Measurements from ENCODE around the gene IFTAP. TPM values are rescaled to one million over a fixed set of nuclear protein-coding genes. Genes with fewer than 3 reads are reported as not detected.

Gene IFTAP
- total and polyA plus RNA-seq, 10 of the 15 experiments (the other 5 are each of a cell fraction or from before 2014, with no cell fraction given): 0.32 to 1.0 (median 0.63) TPM; not detected in 2

GRCh38 chr11:36557991-36558390, 36.3 kb upstream of the IFTAP start:
- Histone ChIP-seq H2AFZ (ENCODE audit: control insufficient read depth, low read depth, low read length) (no peak overlapping the region), H3K27ac (ENCODE audit: control insufficient read depth, insufficient read depth) (no peak overlapping the region), H4K20me1 (ENCODE audit: control insufficient read depth, insufficient read depth) (no peaks in the 10 kb centered on the region), H3K27me3 (replicated peaks in 1 of 2; ENCODE audit: control insufficient read depth in 2 of 2, insufficient read depth in 2 of 2, low read length in 1 of 2) (no peaks in the 10 kb centered on the region), H3K9ac (ENCODE audit: control insufficient read depth, insufficient read depth, low read length) (no peak overlapping the region), H3K36me3 (ENCODE audit: control insufficient read depth in 2 of 2, insufficient read depth in 2 of 2, low read length in 1 of 2) (no peaks in the 10 kb centered on the region), H3K4me2 (ENCODE audit: control insufficient read depth, insufficient read depth) (no peak overlapping the region), H3K79me2 (ENCODE audit: control insufficient read depth, insufficient read depth, low read length) (no peaks in the 10 kb centered on the region), H3K4me1 (ENCODE audit: control insufficient read depth, insufficient read depth, low read length) (no peaks in the 10 kb centered on the region), H3K4me3 (peak overlapping the region; percentile 29; the same call in 1 of the 2 replicates), H3K9me3 (replicated peaks; ENCODE audit: control insufficient read depth, insufficient read depth, low read length) (no peaks in the 10 kb centered on the region; the same call in 2 of the 3 replicates)
- in situ Hi-C loops (cut with MboI): no loop called here
- TF ChIP-seq, protein P1, sequence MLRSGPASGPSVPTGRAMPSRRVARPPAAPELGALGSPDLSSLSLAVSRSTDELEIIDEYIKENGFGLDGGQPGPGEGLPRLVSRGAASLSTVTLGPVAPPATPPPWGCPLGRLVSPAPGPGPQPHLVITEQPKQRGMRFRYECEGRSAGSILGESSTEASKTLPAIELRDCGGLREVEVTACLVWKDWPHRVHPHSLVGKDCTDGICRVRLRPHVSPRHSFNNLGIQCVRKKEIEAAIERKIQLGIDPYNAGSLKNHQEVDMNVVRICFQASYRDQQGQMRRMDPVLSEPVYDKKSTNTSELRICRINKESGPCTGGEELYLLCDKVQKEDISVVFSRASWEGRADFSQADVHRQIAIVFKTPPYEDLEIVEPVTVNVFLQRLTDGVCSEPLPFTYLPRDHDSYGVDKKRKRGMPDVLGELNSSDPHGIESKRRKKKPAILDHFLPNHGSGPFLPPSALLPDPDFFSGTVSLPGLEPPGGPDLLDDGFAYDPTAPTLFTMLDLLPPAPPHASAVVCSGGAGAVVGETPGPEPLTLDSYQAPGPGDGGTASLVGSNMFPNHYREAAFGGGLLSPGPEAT (IDR thresholded peaks at IDR 0.05; ENCODE audit: low read depth): no peak
- no peak for TF ChIP-seq CHD1 (IDR thresholded peaks at IDR 0.05; ENCODE audit: low read depth, low read length)
- no peak for TF ChIP-seq NFXL1 (IDR thresholded peaks at IDR 0.05; ENCODE audit: borderline replicate concordance)
- TF ChIP-seq ZNF24 (IDR thresholded peaks at IDR 0.05): no peak
- no peak for TF ChIP-seq POLR2A (IDR thresholded peaks at IDR 0.05; ENCODE audit: low read depth, low read length)
- no peak for TF ChIP-seq SMARCA5 (IDR thresholded peaks at IDR 0.05)
- no peak for TF ChIP-seq PAX8 (IDR thresholded peaks at IDR 0.05)
- no peak for TF ChIP-seq FOXM1 (IDR thresholded peaks at IDR 0.05; ENCODE audit: low read depth, low read length)
- TF ChIP-seq KDM1A (IDR thresholded peaks at IDR 0.05; ENCODE audit: borderline replicate concordance): no peak
- no peak for TF ChIP-seq DPF2 (IDR thresholded peaks at IDR 0.05)
- SMC1A ChIA-PET (ENCODE audit: uncharacterized antibody, unreplicated experiment): no interaction called here
- FAIRE-seq (no peak), DNase-seq (ENCODE audit: low read depth, low spot score) (no peak), ATAC-seq (no peak)
- intact Hi-C loops (cut with micrococcal nuclease; ENCODE audit: unreplicated experiment): no loop called here
- CTCF ChIA-PET: no interaction called here
- no TSS peak for BruUV-seq (replicated peaks)
- RAD21 ChIA-PET (ENCODE audit: unreplicated experiment): no interaction called here
- POLR2A ChIA-PET: no interaction called here
